Retinal pigment epithelial cell (primary cell): Measurements from ENCODE around the gene LRRC56.

Experiments
- DNase-seq: peaks from one replicate; pipeline ENCODE4 v3.0.0-alpha.2; 2010; ENCODE audit warnings: low read depth
- H3K4me3 ChIP-seq: 2 replicates; pipeline ENCODE4 v1.5.1; 2011; ENCODE audit warnings: mild to moderate bottlenecking, low read length, control low read depth, moderate library complexity
- CTCF ChIP-seq: conservative IDR thresholded peaks from 2 replicates; pipeline ENCODE4 v1.5.1; 2011; ENCODE audit warnings: low read depth, low read length, control low read depth, inconsistent platforms

The LRRC56 gene

GRCh38 chr11:601573-602245 is 64.4 kb downstream of the LRRC56 start:
- H3K4me3 ChIP-seq = no peak overlapping the region
- DNase-seq = no peak
- no peak for TF ChIP-seq CTCF

GRCh38 chr11:603154-603553 is 65.8 kb downstream of the LRRC56 start:
- DNase-seq = no peak
- no peak for TF ChIP-seq CTCF
- H3K4me3 ChIP-seq = no peak overlapping the region
